Hepatocyte (in vitro differentiated cells): ENCODE results near the gene SH3RF3.

Source experiments
- EZH2 ChIP-seq: fragments of 200-600 bp; sonication (generic); IDR thresholded peaks from 2 replicates; pipeline ENCODE4 v1.6.1; 2016; ENCODE audit warnings: antibody characterized with exemption, mild to moderate bottlenecking, borderline replicate concordance
- EZH2phosphoT487 ChIP-seq: fragments of 200-600 bp; sonication (generic); IDR thresholded peaks from one replicate; pipeline ENCODE4 v1.6.1; 2018; ENCODE audit warnings: antibody characterized with exemption, mild to moderate bottlenecking, low read depth, moderate library complexity; ENCODE audit not compliant: unreplicated experiment, severe bottlenecking
- TF ChIP-seq, protein P1 (sequence below): fragments of 200-600 bp; sonication (generic); IDR thresholded peaks from 2 replicates; pipeline ENCODE4 v1.5.1; 2016; ENCODE audit warnings: antibody characterized with exemption, mild to moderate bottlenecking; ENCODE audit not compliant: poor library complexity

DNA sequence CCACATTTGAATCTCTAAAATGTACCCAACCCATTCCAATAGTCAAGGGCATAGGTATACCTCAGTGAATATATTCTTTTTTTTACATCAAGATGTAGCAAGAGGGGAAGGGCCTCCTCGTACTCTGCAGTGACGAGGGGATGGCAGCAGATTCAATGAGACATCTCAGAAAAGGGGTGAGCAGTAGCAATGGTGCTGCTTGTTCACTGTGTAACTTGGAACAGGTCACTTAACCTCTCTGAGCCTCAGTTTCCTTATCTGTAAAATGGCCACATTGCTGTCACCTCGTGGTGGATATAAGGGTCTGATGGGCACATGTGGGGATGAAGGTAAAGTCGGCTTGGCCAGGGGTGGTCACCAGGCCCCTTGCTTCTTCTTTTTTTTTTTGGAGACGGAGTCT lies 263.1 kb downstream of the SH3RF3 start:
- TF ChIP-seq, protein P1, sequence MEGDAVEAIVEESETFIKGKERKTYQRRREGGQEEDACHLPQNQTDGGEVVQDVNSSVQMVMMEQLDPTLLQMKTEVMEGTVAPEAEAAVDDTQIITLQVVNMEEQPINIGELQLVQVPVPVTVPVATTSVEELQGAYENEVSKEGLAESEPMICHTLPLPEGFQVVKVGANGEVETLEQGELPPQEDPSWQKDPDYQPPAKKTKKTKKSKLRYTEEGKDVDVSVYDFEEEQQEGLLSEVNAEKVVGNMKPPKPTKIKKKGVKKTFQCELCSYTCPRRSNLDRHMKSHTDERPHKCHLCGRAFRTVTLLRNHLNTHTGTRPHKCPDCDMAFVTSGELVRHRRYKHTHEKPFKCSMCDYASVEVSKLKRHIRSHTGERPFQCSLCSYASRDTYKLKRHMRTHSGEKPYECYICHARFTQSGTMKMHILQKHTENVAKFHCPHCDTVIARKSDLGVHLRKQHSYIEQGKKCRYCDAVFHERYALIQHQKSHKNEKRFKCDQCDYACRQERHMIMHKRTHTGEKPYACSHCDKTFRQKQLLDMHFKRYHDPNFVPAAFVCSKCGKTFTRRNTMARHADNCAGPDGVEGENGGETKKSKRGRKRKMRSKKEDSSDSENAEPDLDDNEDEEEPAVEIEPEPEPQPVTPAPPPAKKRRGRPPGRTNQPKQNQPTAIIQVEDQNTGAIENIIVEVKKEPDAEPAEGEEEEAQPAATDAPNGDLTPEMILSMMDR: no peak
- TF ChIP-seq EZH2phosphoT487: no peak
- no peak for TF ChIP-seq EZH2
